ENCODE results near the gene F13A1. TPM values are rescaled to one million over a fixed set of nuclear protein-coding genes. Genes with fewer than 3 reads are reported as not detected.

Gene F13A1
- total and polyA plus RNA-seq, 2 of the 8 experiments (the other 6 are each of a cell fraction or from before 2014, with no cell fraction given), result 0.57 to 1.5 TPM

- H2BK12ac ChIP-seq (ENCODE audit: low read depth, low read length), result no peak overlapping the region
- no peaks in the 10 kb centered on the region for H3K36me3 ChIP-seq (ENCODE audit: control insufficient read depth in 2 of 4, insufficient read depth in 4 of 4, low read length in 3 of 4)
- no peaks in the 10 kb centered on the region for H4K20me1 ChIP-seq (replicated peaks in 1 of 2; ENCODE audit: control insufficient read depth in 1 of 2, insufficient read depth in 2 of 2, low read length in 2 of 2)
- no peaks in the 10 kb centered on the region for H3K79me1 ChIP-seq (ENCODE audit: low read depth, low read length)
- H3K18ac ChIP-seq (ENCODE audit: extremely low read depth, low read length), result no peak overlapping the region
- FAIRE-seq (no peak), DNase-seq (ENCODE audit: low read depth in 1 of 2, low spot score in 2 of 2) (peak in 1 of 2 experiments; percentile 50)
- no peak overlapping the region for H3K4ac ChIP-seq (replicated peaks; ENCODE audit: insufficient read length, low read depth, low read length)
- no peak overlapping the region for H2BK5ac ChIP-seq (ENCODE audit: low read depth, low read length)
- no peak overlapping the region for H3K23ac ChIP-seq (ENCODE audit: insufficient read length)
- peaks cover 0 to 20% (median 15%) of the 10 kb centered on the region in 4 experiments; a peak in 6 of 7 replicates for H3K27me3 ChIP-seq (replicated peaks in 1 of 4; ENCODE audit: control insufficient read depth in 3 of 4, extremely low read depth in 1 of 4, insufficient read depth in 3 of 4, low read length in 3 of 4)
- H3K9ac ChIP-seq (replicated peaks in 1 of 4; ENCODE audit: extremely low read depth in 1 of 4, low read depth in 3 of 4, low read length in 3 of 4), result no peak overlapping the region
- no peaks in the 10 kb centered on the region for H3K9me3 ChIP-seq (ENCODE audit: insufficient read depth in 2 of 2, low read depth in 1 of 2, low read length in 1 of 2)
- H3K4me1 ChIP-seq (replicated peaks in 1 of 4; ENCODE audit: control insufficient read depth in 3 of 4, insufficient read depth in 4 of 4, low read length in 3 of 4), result peaks cover 2 to 14% (median 6%) of the 10 kb centered on the region in 4 experiments; a peak in 6 of 7 replicates
- H2BK20ac ChIP-seq (ENCODE audit: low read length), result no peak overlapping the region
- no peak overlapping the region for H3K27ac ChIP-seq (ENCODE audit: low read depth, low read length)
- H3K56ac ChIP-seq (replicated peaks; ENCODE audit: insufficient read length, low read depth, low read length), result no peak overlapping the region
- no peak overlapping the region for H2AFZ ChIP-seq (ENCODE audit: low read length)
- no peak overlapping the region for H2BK15ac ChIP-seq (ENCODE audit: low read length)
- H4K8ac ChIP-seq (ENCODE audit: extremely low read depth, insufficient read depth, low read length), result no peak overlapping the region
- CTCF ChIA-PET (ENCODE audit: partially characterized antibody), result interaction anchor here (0.7 to 1.6 kb wide), 7 partner anchors 12 to 259 kb away, joined by 3 to 5 read pairs (median 3); no protein-coding TSS in a partner anchor
- H3K23me2 ChIP-seq (ENCODE audit: low read depth, low read length), result peaks cover 7% of the 10 kb centered on the region; the same call in 1 of the 2 replicates
- POLR2A ChIA-PET (ENCODE audit: partially characterized antibody), result interaction anchor here (0.6 to 0.7 kb wide), 2 partner anchors 178 to 482 kb away, joined by 3 read pairs; no protein-coding TSS in a partner anchor
- 59% methylated on average over 10 of the region's 10 CpGs; no CpG with 5 or more reads in 1 of the 2 experiments for WGBS, 2 experiments (ENCODE audit: extremely low coverage in 1 of 2, insufficient coverage in 1 of 2, insufficient read length in 1 of 2, insufficient replicate concordance in 2 of 2, low coverage in 1 of 2, low lambda C conversion rate in 2 of 2, missing lambda C conversion rate in 1 of 2)
- no peak overlapping the region for H3K14ac ChIP-seq (ENCODE audit: insufficient read length)
- H3K4me2 ChIP-seq (ENCODE audit: insufficient read depth in 1 of 2, low read depth in 2 of 2, low read length in 2 of 2), result no peak overlapping the region
- no peak overlapping the region for H3K4me3 ChIP-seq (ENCODE audit: extremely low read depth in 1 of 4, insufficient read depth in 2 of 4, low read depth in 3 of 4, low read length in 4 of 4)
- H2BK120ac ChIP-seq (replicated peaks; ENCODE audit: low read depth, low read length), result no peak overlapping the region
- H4K91ac ChIP-seq (replicated peaks; ENCODE audit: insufficient read length, low read length), result no peak overlapping the region
- no peaks in the 10 kb centered on the region for H3K79me2 ChIP-seq (ENCODE audit: control insufficient read depth in 1 of 2, insufficient read depth in 2 of 2, low read length in 2 of 2)
- no peak overlapping the region for H4K5ac ChIP-seq (ENCODE audit: insufficient read length, low read depth, low read length)
- H2AK5ac ChIP-seq (ENCODE audit: low read depth, low read length), result no peak overlapping the region
- TF ChIP-seq SUZ12 (IDR thresholded peaks at IDR 0.05; ENCODE audit: low read length) (no peak), EZH2 (IDR thresholded peaks at IDR 0.05; ENCODE audit: low read depth, low read length, severe bottlenecking) (no peak), EP300 (IDR thresholded peaks at IDR 0.05; ENCODE audit: borderline replicate concordance in 1 of 2, low read depth in 2 of 2, low read length in 2 of 2) (no peak), NANOG (IDR thresholded peaks at IDR 0.05; ENCODE audit: insufficient read depth, low read depth, low read length, poor library complexity, severe bottlenecking) (no peak), SIN3A (conservative IDR thresholded peaks at IDR 0.05 in 1 of 2, IDR thresholded peaks at IDR 0.05 in 1 of 2; ENCODE audit: low read depth in 1 of 2, low read length in 2 of 2) (no peak), RNF2 (IDR thresholded peaks at IDR 0.05; ENCODE audit: borderline replicate concordance, low read depth, low read length, missing control alignments, poor library complexity, severe bottlenecking) (no peak), ZNF274 (IDR thresholded peaks at IDR 0.05; ENCODE audit: borderline replicate concordance, extremely low read depth, low read length) (no peak), ATF3 (IDR thresholded peaks at IDR 0.05; ENCODE audit: insufficient read depth, low read depth, low read length) (no peak), BACH1 (IDR thresholded peaks at IDR 0.05; ENCODE audit: low read length) (no peak)
Measured at GRCh38 chr6:6317825-6318733, 2.4 kb downstream of the F13A1 start.

Measured in H1 (cell line).